Nephron (organoid): ENCODE results near the gene GLIS1.
A peak's percentile ranks its signal among the peaks of the same experiment; 100 is the strongest.

Experiments used
- H3K27ac Mint-ChIP-seq, 3 experiments: 2 replicates each; pipeline ENCODE4 v1.8.0; 2020; ENCODE audit warnings: mixed read lengths in 3 of 3, mild to moderate bottlenecking in 2 of 3, moderate library complexity in 1 of 3
- H3K27me3 Mint-ChIP-seq: 2 replicates; pipeline ENCODE4 v1.8.0; 2021; ENCODE audit warnings: low read depth, mild to moderate bottlenecking, moderate library complexity, mixed read lengths
- H3K36me3 Mint-ChIP-seq: 2 replicates; pipeline ENCODE4 v1.8.0; 2020; ENCODE audit warnings: low read depth, mixed read lengths
- H3K4me1 Mint-ChIP-seq: 2 replicates; pipeline ENCODE4 v1.8.0; 2020; ENCODE audit warnings: mixed read lengths
- H3K4me3 Mint-ChIP-seq, 3 experiments: 2 replicates each; pipeline ENCODE4 v1.8.0; 2020; ENCODE audit warnings: mild to moderate bottlenecking in 3 of 3, mixed read lengths in 3 of 3, moderate library complexity in 2 of 3
- H3K9me3 Mint-ChIP-seq: 2 replicates; pipeline ENCODE4 v1.8.0; 2020; ENCODE audit warnings: mixed read lengths
- TF ChIP-seq, protein P1 (sequence below), 3 experiments: fragments of 200-600 bp; sonication (generic); IDR thresholded peaks; one replicate each; pipeline ENCODE4 v1.5.0; 2021; ENCODE audit warnings: antibody characterized with exemption in 3 of 3; ENCODE audit not compliant: unreplicated experiment in 3 of 3

Gene GLIS1

DNA sequence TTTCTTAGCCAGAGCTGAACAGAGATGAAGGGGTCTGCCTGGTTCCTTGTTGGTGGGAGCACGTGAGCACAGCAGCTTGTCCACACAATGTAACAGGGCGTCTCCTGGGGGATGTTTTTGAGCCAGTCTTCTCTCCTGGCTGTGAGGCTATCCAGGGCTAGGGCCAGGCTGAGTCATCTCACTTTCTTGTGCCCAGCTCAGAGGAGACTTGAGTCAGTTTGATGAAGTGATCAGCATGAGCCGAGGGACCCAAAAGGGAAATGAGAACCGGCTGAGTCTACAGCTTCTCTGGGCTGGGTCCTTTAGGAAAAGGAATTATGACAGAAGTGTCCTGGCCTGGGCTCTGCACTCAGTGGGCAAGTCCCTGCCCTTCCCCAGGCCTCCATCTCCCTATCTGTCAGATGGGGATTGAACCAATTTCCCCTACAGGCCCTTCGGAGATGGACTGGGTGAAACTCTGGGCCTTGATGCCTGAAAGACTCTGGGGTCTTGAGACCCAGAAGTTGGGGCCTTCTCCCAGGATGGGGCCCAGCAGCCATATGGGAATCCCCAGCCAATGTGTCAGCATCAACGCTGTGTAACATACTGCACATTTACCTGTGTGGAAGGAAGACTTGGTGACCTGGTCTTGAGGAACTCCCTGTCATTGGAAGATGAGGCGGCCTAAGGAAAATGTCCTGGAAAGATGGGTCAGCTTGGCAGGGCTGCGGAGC, 243.2 kb downstream of the GLIS1 start:
- Mint-ChIP-seq H3K4me1 (peaks cover 13% of the 10 kb centered on the region), H3K4me3 (no peak overlapping the region), H3K27me3 (peaks cover 29% of the 10 kb centered on the region), H3K9me3 (peaks cover 4% of the 10 kb centered on the region), H3K36me3 (no peaks in the 10 kb centered on the region), H3K27ac (no peak overlapping the region)
- TF ChIP-seq, protein P1, sequence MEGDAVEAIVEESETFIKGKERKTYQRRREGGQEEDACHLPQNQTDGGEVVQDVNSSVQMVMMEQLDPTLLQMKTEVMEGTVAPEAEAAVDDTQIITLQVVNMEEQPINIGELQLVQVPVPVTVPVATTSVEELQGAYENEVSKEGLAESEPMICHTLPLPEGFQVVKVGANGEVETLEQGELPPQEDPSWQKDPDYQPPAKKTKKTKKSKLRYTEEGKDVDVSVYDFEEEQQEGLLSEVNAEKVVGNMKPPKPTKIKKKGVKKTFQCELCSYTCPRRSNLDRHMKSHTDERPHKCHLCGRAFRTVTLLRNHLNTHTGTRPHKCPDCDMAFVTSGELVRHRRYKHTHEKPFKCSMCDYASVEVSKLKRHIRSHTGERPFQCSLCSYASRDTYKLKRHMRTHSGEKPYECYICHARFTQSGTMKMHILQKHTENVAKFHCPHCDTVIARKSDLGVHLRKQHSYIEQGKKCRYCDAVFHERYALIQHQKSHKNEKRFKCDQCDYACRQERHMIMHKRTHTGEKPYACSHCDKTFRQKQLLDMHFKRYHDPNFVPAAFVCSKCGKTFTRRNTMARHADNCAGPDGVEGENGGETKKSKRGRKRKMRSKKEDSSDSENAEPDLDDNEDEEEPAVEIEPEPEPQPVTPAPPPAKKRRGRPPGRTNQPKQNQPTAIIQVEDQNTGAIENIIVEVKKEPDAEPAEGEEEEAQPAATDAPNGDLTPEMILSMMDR (IDR thresholded peaks at IDR 0.05; ENCODE audit: unreplicated experiment in 3 of 3), result no peak

DNA sequence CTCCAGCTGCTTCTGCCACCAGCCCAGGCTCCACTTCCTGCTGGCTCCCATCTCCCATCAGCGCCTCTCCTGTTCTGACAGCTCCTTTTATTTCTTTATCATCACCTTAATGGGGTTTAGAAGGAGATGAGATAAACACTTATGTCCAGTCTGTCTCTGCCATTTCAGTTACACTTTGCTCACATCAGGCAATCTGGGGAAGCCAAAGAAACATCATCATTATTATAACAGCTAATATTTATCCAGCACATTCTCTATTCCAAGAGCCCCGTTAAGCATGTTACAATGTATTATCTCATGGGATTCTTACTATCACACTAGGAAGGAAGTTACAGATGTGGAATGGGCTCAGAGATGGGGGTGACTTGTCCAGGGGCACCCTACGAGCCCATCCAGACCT, 248.6 kb downstream of the GLIS1 start:
- no peaks in the 10 kb centered on the region for H3K36me3 Mint-ChIP-seq
- peaks cover 7% of the 10 kb centered on the region for H3K9me3 Mint-ChIP-seq
- TF ChIP-seq, protein P1 (IDR thresholded peaks at IDR 0.05; ENCODE audit: unreplicated experiment in 3 of 3), result no peak
- no peak overlapping the region for H3K27ac Mint-ChIP-seq
- H3K27me3 Mint-ChIP-seq, result peaks cover 56% of the 10 kb centered on the region
- H3K4me3 Mint-ChIP-seq, result no peak overlapping the region
- H3K4me1 Mint-ChIP-seq, result no peaks in the 10 kb centered on the region

DNA sequence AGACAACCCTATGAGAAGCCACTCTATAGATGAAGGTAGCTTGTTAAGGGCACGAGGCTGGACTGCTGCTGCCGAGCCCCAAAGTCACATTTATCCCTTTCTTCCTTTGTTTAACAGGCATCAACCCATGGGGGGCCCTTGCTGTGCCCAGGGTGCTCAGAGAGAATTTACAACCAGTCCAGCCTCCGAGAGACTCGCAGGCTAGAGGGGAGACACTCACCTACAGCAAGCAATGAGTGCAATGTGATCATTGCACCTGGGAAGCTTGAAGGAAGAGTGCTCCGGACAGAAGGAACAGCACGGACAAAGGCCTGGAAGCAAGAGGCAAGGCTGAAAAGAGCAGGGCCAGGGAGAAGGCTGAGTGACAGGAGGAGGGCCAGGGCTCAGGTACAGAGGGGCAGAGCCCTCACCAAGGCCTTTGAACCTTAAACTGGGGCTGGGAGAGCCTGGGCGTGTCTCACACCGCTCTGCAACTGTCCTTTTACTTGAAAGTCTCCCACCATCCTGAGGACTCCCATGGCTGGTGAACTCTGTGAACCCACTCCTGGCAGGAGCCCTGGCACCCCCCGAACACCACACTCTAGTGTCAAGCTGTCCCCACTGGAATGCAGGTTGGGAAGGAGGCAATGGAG, 252.5 kb downstream of the GLIS1 start:
- Mint-ChIP-seq H3K27ac (no peak overlapping the region), H3K27me3 (peaks cover 68% of the 10 kb centered on the region), H3K9me3 (peaks cover 3% of the 10 kb centered on the region), H3K4me3 (no peak overlapping the region), H3K4me1 (no peaks in the 10 kb centered on the region), H3K36me3 (no peaks in the 10 kb centered on the region)
- TF ChIP-seq, protein P1 (IDR thresholded peaks at IDR 0.05; ENCODE audit: unreplicated experiment in 3 of 3), result no peak

DNA sequence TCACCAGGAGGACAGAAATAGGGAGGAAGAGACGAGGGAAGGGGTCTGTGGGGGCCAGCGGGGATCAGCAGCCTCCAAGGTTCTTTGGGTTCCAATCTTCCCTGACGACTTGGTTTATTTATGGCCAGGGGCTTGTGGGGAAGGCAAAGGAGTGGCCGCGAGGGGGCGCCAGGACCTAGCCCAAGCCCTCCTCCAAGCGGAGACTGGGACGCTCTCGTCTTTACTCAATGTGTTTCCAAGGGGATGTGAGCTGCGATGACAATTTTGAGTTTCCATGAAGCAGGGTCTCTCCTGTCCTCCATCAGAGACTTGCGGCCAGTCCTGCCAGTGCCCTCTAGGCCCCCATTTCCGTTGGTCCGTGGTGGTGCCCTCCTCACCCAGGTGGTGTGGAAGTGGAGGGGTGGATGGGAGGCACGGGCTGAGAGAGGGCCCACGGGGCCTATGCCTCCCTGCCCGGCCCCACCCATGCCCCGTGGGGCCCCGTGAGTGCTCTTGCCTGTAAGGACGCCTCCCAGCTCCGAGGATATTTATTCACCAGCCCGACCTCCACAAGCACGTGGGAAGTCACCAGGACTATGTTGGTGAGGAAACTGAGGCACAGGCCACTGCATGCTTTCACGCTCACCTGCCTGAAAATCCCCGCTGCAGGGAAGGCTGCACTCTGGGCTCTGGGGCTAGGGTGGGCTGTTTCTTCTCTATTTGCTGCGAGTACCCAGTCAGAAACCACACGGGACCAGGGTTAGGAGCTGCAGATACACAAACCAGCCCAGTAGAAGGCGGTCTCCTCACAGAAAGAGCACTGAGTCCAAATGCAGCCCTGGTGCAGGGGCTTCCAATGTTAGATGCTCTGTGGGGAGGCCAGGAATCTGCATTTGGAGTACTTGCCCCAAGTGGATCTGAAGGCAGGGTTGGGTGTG, 253.2 kb downstream of the GLIS1 start:
- Mint-ChIP-seq H3K9me3 (peaks cover 3% of the 10 kb centered on the region), H3K27me3 (peaks cover 66% of the 10 kb centered on the region), H3K4me3 (no peak overlapping the region), H3K4me1 (no peaks in the 10 kb centered on the region), H3K27ac (no peak overlapping the region), H3K36me3 (no peaks in the 10 kb centered on the region)
- TF ChIP-seq, protein P1 (IDR thresholded peaks at IDR 0.05; ENCODE audit: unreplicated experiment in 3 of 3), result peak; percentile 85 to 95 (median 94)

DNA sequence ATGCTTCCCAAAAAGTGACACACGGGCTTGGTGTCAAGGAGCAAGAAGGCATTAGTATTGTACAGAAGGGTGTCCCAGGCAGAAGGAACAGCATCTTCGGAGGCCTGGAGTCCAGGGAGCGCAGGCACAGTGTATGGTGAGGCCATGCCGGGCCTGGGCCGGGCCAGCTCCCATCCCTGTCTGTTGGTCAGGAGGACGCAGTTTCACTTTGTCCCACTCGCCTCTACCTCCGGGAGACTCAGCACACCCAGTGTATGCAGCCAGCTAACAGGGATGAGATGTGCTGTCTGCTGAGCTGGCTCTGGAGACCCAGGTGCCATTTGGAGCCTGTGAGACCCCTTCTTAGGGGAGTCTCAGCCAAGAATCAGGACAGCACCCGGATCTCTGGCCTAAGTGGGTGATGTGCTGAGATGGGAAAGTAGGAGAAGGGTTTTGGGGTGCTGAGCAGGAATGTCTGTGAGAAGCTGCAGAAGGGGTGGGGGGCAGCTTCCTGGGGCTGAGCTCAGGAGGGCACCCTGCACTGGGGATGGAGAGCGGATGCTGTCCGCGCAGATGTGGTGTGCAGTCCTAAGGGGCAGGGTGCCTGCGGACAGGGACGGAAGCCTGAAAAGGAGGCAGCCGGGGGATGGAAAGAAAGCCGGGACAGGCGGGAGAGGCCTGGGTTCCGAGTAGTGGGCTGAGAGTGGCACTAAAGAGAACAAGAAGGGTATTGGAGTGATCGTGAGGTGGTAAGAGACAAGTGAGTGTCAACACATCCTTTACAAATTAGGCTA, 254.1 kb downstream of the GLIS1 start:
- Mint-ChIP-seq H3K27ac (no peak overlapping the region), H3K27me3 (peaks cover 60% of the 10 kb centered on the region), H3K36me3 (no peaks in the 10 kb centered on the region), H3K4me1 (no peaks in the 10 kb centered on the region), H3K4me3 (no peak overlapping the region), H3K9me3 (peaks cover 3% of the 10 kb centered on the region)
- TF ChIP-seq, protein P1 (IDR thresholded peaks at IDR 0.05; ENCODE audit: unreplicated experiment in 3 of 3), result no peak
